SK-N-SH (cell line): ENCODE data around the gene ARHGEF28. TPM values are rescaled to one million over a fixed set of nuclear protein-coding genes. Genes with fewer than 3 reads are reported as not detected.

Source experiments
- CTCF ChIA-PET: fragments of 300-600, 350-600 bp; formaldehyde crosslinking; extraction: SDS; loops from one replicate; lab custom pipeline; 2021; lab: Yijun Ruan, JAX
- POLR2A ChIA-PET: fragments of 350-600 bp; sonication (Branson Sonifier 250); formaldehyde crosslinking; extraction: SDS; loops from one replicate; lab custom pipeline; 2020; ENCODE audit warnings: antibody characterized with exemption, inconsistent platforms; lab: Yijun Ruan, JAX
- DNase-seq: peaks from one replicate; pipeline ENCODE4 v3.0.0; 2012
- H2AFZ ChIP-seq: fragments of 200-600 bp; sonication (generic); 2 replicates; pipeline ENCODE4 v1.8.1; 2016; ENCODE audit warnings: antibody characterized with exemption, mild to moderate bottlenecking, low read depth
- H3F3A ChIP-seq: fragments of 200-600 bp; sonication (generic); replicated peaks from 2 replicates; pipeline ENCODE3; 2016; ENCODE audit warnings: antibody characterized with exemption, mild to moderate bottlenecking; ENCODE audit not compliant: insufficient read depth
- H3K27ac ChIP-seq, 2 experiments: fragments of 200-500 bp in 1 of 2; fragments of 200-600 bp in 1 of 2; sonication (Bioruptor generic) in 1 of 2; sonication (generic), shearing (Covaris generic) in 1 of 2; 2 replicates each; pipeline versions ENCODE4 v1.5.1 to v1.6.1; 2014 to 2016; ENCODE audit warnings: low read depth in 2 of 2, inconsistent platforms in 1 of 2, low read length in 1 of 2, mild to moderate bottlenecking in 1 of 2, mixed read lengths in 1 of 2
- H3K27me3 ChIP-seq: fragments of 200-600 bp; sonication (generic), shearing (Covaris generic); 2 replicates; pipeline ENCODE4 v1.6.1; 2016; ENCODE audit warnings: mixed run types; ENCODE audit not compliant: insufficient read depth
- H3K36me3 ChIP-seq, 2 experiments: fragments of 200-500 bp in 1 of 2; fragments of 200-600 bp in 1 of 2; sonication (Bioruptor generic) in 1 of 2; sonication (generic) in 1 of 2; replicated peaks in 1 of 2; 2 replicates each; pipeline versions ENCODE3 to v1.5.1; 2014 to 2016; ENCODE audit warnings: low read length in 1 of 2, mild to moderate bottlenecking in 1 of 2; ENCODE audit not compliant: insufficient read depth in 2 of 2, control insufficient read depth in 1 of 2
- H3K4me1 ChIP-seq, 2 experiments: fragments of 200-500 bp in 1 of 2; fragments of 200-600 bp in 1 of 2; sonication (Bioruptor generic) in 1 of 2; sonication (generic), shearing (Covaris generic) in 1 of 2; 2 replicates each; pipeline versions ENCODE4 v1.5.1 to v1.6.1; 2014 to 2016; ENCODE audit warnings: low read depth in 1 of 2, low read length in 1 of 2, mixed run types in 1 of 2; ENCODE audit not compliant: insufficient read depth in 2 of 2, control insufficient read depth in 1 of 2
- H3K4me2 ChIP-seq: fragments of 200-600 bp; sonication (generic), shearing (Covaris generic); 2 replicates; pipeline ENCODE4 v1.6.1; 2017; ENCODE audit warnings: mixed run types
- H3K4me3 ChIP-seq, 2 experiments: fragments of 200-500 bp in 1 of 2; fragments of 200-600 bp in 1 of 2; sonication (Bioruptor generic) in 1 of 2; sonication (generic), shearing (Covaris generic) in 1 of 2; 2 replicates each; pipeline versions ENCODE4 v1.5.1 to v1.8.1; 2014 to 2016; ENCODE audit warnings: low read depth in 2 of 2, inconsistent platforms in 1 of 2, low read length in 1 of 2, mild to moderate bottlenecking in 1 of 2, mixed read lengths in 1 of 2, moderate library complexity in 1 of 2
- H3K79me2 ChIP-seq: fragments of 200-600 bp; sonication (generic); 2 replicates; pipeline ENCODE4 v1.8.1; 2017; ENCODE audit warnings: mild to moderate bottlenecking; ENCODE audit not compliant: insufficient read depth
- H3K9ac ChIP-seq: fragments of 200-600 bp; sonication (generic); 2 replicates; pipeline ENCODE4 v1.6.1; 2017; ENCODE audit warnings: mixed run types
- H3K9me2 ChIP-seq: fragments of 200-600 bp; sonication (generic); 2 replicates; pipeline ENCODE4 v1.6.1; 2017; ENCODE audit warnings: mixed run types
- H3K9me3 ChIP-seq: fragments of 200-600 bp; sonication (generic); 2 replicates; pipeline ENCODE4 v1.6.1; 2017; ENCODE audit warnings: mixed run types, mild to moderate bottlenecking, moderate library complexity
- H4K20me1 ChIP-seq: fragments of 200-600 bp; sonication (generic); 2 replicates; pipeline ENCODE4 v1.6.1; 2017; ENCODE audit warnings: mild to moderate bottlenecking, mixed run types; ENCODE audit not compliant: insufficient read depth
- EP300 ChIP-seq, 2 experiments: IDR thresholded peaks; 2 replicates each; pipeline versions ENCODE4 v1.4.0 to v1.6.1; 2012; ENCODE audit warnings: borderline replicate concordance in 1 of 2, low read depth in 1 of 2, low read length in 1 of 2
- FOXJ3 ChIP-seq: sonication (generic); formaldehyde crosslinking; IDR thresholded peaks from 2 replicates; pipeline ENCODE4 v1.5.1; 2020; ENCODE audit warnings: mild to moderate bottlenecking, missing genetic modification reagents
- GABPA ChIP-seq: IDR thresholded peaks from 2 replicates; pipeline ENCODE4 v1.4.0; 2012; ENCODE audit warnings: low read depth, mild to moderate bottlenecking
- JUND ChIP-seq: IDR thresholded peaks from 2 replicates; pipeline ENCODE4 v1.4.0; 2012
- MEF2A ChIP-seq: IDR thresholded peaks from 2 replicates; pipeline ENCODE4 v1.4.0; 2012; ENCODE audit warnings: low read depth, borderline replicate concordance
- NFIC ChIP-seq: IDR thresholded peaks from 2 replicates; pipeline ENCODE4 v1.4.0; 2012; ENCODE audit warnings: borderline replicate concordance
- NRF1 ChIP-seq: IDR thresholded peaks from 2 replicates; pipeline ENCODE4 v1.6.1; 2012; ENCODE audit warnings: low read depth, mild to moderate bottlenecking, low read length
- POLR2AphosphoS5 ChIP-seq: IDR thresholded peaks from 2 replicates; pipeline ENCODE4 v1.6.1; 2012; ENCODE audit warnings: low read depth, low read length
- RCOR1 ChIP-seq: fragments of 150-350 bp; IDR thresholded peaks from 2 replicates; pipeline ENCODE4 v1.6.1; 2017; ENCODE audit warnings: antibody characterized with exemption, low read length
- RFX5 ChIP-seq: IDR thresholded peaks from 2 replicates; pipeline ENCODE4 v1.6.1; 2012; ENCODE audit warnings: mild to moderate bottlenecking, improper control_type of control experiment, low read length
- RXRA ChIP-seq: IDR thresholded peaks from 2 replicates; pipeline ENCODE4 v1.4.0; 2012; ENCODE audit warnings: low read depth, mild to moderate bottlenecking, borderline replicate concordance
- SMC3 ChIP-seq: IDR thresholded peaks from 2 replicates; pipeline ENCODE4 v1.6.1; 2012; ENCODE audit warnings: low read depth, low read length, improper control_type of control experiment
- WGBS: methylation state at CpG from one replicate; pipeline ENCODE4 v1.1.6; 2017; ENCODE audit warnings: low lambda C conversion rate; 5-methylcytosine and 5-hydroxymethylcytosine counted together
- polyA plus RNA-seq, 3 experiments: library from polyadenylated mRNA; depleted of rRNA; stranded (reverse); fragments of >200 nt; gene quantifications; 2 replicates each; pipeline ENCODE4 v1.2.3, GENCODE V29; 2012
- TF ChIP-seq, protein P1 (sequence below): fragments of 150-350 bp; IDR thresholded peaks from 2 replicates; pipeline ENCODE4 v1.6.1; 2017; ENCODE audit warnings: antibody characterized with exemption, low read length, low read depth, borderline replicate concordance
- TF ChIP-seq, protein P2 (sequence below): IDR thresholded peaks from 2 replicates; pipeline ENCODE4 v1.4.0; 2012; ENCODE audit warnings: low read depth, borderline replicate concordance
- TF ChIP-seq, protein P3 (sequence below): fragments of 150-350 bp; IDR thresholded peaks from 2 replicates; pipeline ENCODE4 v1.6.1; 2016; ENCODE audit warnings: mild to moderate bottlenecking, low read depth, low read length
- TF ChIP-seq, protein P4 (sequence below): IDR thresholded peaks from 2 replicates; pipeline ENCODE4 v1.6.1; 2012; ENCODE audit warnings: mild to moderate bottlenecking, low read depth, low read length, moderate library complexity
- TF ChIP-seq, protein P5 (sequence below): fragments of 200-600 bp; sonication (generic); IDR thresholded peaks from 2 replicates; pipeline ENCODE4 v1.6.1; 2017; ENCODE audit warnings: antibody characterized with exemption, mild to moderate bottlenecking, moderate library complexity

ARHGEF28 gene
- polyA plus RNA-seq, 1 of the 3 experiments (the other 2 are of a cell fraction), result 4.2 TPM

DNA sequence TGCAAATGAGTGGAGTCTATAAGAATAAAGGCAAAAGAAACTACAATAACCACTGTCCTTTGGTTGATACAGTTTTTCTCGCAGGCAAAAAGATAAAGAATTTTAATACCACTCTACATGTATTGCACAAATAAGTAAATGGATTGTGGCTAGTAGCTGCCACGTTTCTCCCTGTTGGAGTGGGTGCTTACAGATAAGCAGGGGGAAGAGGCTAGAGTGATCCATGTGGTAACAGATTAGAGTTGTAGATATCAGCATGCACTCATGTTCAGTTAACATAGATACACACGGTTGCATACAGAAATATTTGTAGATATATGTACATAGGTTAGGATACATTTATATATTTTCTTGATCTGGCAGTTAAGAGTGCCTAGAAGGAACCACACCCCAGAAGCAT lies 179.5 kb downstream of the ARHGEF28 start:
- 51% methylated on average over 3 of the region's 3 CpGs for WGBS
- CTCF ChIA-PET, result interaction anchor here (1.1 to 1.4 kb wide), 2 partner anchors 214 to 216 kb away, joined by 3 to 4 read pairs; no protein-coding TSS in a partner anchor
- no peaks in the 10 kb centered on the region for H3K79me2 ChIP-seq

DNA sequence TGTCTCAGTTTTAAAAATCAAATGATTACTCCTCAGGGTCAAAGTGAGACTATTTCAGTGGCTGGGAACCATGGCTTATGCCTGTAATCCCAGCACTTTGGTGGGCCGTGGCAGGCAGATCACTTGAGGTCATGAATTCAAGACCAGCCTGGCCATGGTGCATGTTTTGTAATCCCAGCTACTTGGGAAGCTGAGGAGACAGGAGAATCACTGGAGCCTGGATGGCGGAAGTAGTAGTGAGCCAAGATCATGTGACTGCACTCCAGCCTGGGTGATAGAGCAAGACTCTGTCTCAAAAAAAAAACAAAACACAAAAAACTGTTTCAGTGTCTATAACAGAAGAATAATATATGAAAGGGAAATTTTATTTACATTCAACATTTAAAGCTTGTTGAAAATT lies 182.9 kb downstream of the ARHGEF28 start:
- no peaks in the 10 kb centered on the region for H4K20me1 ChIP-seq
- no peak overlapping the region for H3K9ac ChIP-seq
- H3K4me1 ChIP-seq, result no peaks in the 10 kb centered on the region
- H3K9me3 ChIP-seq, result no peaks in the 10 kb centered on the region
- TF ChIP-seq, protein P1, sequence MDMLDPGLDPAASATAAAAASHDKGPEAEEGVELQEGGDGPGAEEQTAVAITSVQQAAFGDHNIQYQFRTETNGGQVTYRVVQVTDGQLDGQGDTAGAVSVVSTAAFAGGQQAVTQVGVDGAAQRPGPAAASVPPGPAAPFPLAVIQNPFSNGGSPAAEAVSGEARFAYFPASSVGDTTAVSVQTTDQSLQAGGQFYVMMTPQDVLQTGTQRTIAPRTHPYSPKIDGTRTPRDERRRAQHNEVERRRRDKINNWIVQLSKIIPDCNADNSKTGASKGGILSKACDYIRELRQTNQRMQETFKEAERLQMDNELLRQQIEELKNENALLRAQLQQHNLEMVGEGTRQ, result no peak
- TF ChIP-seq, protein P2, sequence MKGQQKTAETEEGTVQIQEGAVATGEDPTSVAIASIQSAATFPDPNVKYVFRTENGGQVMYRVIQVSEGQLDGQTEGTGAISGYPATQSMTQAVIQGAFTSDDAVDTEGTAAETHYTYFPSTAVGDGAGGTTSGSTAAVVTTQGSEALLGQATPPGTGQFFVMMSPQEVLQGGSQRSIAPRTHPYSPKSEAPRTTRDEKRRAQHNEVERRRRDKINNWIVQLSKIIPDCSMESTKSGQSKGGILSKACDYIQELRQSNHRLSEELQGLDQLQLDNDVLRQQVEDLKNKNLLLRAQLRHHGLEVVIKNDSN, result no peak
- TF ChIP-seq POLR2AphosphoS5 (no peak), RXRA (no peak), FOXJ3 (CRISPR knock-in tag) (no peak), NRF1 (no peak), SMC3 (no peak), RCOR1 (no peak), EP300 (IDR thresholded peaks at IDR 0.05; ENCODE audit: borderline replicate concordance in 1 of 2, low read depth in 1 of 2, low read length in 1 of 2) (no peak)
- TF ChIP-seq, protein P3, sequence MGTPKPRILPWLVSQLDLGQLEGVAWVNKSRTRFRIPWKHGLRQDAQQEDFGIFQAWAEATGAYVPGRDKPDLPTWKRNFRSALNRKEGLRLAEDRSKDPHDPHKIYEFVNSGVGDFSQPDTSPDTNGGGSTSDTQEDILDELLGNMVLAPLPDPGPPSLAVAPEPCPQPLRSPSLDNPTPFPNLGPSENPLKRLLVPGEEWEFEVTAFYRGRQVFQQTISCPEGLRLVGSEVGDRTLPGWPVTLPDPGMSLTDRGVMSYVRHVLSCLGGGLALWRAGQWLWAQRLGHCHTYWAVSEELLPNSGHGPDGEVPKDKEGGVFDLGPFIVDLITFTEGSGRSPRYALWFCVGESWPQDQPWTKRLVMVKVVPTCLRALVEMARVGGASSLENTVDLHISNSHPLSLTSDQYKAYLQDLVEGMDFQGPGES, result no peak
- TF ChIP-seq, protein P4, sequence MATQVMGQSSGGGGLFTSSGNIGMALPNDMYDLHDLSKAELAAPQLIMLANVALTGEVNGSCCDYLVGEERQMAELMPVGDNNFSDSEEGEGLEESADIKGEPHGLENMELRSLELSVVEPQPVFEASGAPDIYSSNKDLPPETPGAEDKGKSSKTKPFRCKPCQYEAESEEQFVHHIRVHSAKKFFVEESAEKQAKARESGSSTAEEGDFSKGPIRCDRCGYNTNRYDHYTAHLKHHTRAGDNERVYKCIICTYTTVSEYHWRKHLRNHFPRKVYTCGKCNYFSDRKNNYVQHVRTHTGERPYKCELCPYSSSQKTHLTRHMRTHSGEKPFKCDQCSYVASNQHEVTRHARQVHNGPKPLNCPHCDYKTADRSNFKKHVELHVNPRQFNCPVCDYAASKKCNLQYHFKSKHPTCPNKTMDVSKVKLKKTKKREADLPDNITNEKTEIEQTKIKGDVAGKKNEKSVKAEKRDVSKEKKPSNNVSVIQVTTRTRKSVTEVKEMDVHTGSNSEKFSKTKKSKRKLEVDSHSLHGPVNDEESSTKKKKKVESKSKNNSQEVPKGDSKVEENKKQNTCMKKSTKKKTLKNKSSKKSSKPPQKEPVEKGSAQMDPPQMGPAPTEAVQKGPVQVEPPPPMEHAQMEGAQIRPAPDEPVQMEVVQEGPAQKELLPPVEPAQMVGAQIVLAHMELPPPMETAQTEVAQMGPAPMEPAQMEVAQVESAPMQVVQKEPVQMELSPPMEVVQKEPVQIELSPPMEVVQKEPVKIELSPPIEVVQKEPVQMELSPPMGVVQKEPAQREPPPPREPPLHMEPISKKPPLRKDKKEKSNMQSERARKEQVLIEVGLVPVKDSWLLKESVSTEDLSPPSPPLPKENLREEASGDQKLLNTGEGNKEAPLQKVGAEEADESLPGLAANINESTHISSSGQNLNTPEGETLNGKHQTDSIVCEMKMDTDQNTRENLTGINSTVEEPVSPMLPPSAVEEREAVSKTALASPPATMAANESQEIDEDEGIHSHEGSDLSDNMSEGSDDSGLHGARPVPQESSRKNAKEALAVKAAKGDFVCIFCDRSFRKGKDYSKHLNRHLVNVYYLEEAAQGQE, result no peak
- H3K9me2 ChIP-seq, result no peaks in the 10 kb centered on the region
- no peak overlapping the region for H2AFZ ChIP-seq
- H3K4me2 ChIP-seq, result no peak overlapping the region
- no peak overlapping the region for H3K4me3 ChIP-seq
- CTCF ChIA-PET, result interaction anchor here (1.3 to 3.1 kb wide), 5 partner anchors 14 to 218 kb away, joined by 3 to 13 read pairs (median 6); no protein-coding TSS in a partner anchor
- H3K27ac ChIP-seq, result no peak overlapping the region
- whole genome bisulfite sequencing, result 95% methylated on average over 2 of the region's 2 CpGs
- no peaks in the 10 kb centered on the region for H3K79me2 ChIP-seq
- no peak for DNase-seq
- H3K36me3 ChIP-seq, result no peaks in the 10 kb centered on the region
- no peaks in the 10 kb centered on the region for H3F3A ChIP-seq
- POLR2A ChIA-PET, result no interaction called here
- no peaks in the 10 kb centered on the region for H3K27me3 ChIP-seq

More for the DNA sequence above, 179.5 kb downstream of the ARHGEF28 start:
- H3K4me3 ChIP-seq, result no peak overlapping the region
- DNase-seq, result no peak
- H3F3A ChIP-seq, result no peaks in the 10 kb centered on the region
- H3K4me2 ChIP-seq, result no peak overlapping the region
- H3K27me3 ChIP-seq, result no peaks in the 10 kb centered on the region
- no peaks in the 10 kb centered on the region for H3K9me3 ChIP-seq
- POLR2A ChIA-PET, result no interaction called here
- no peaks in the 10 kb centered on the region for H3K4me1 ChIP-seq
- TF ChIP-seq, protein P3, result no peak
- no peak for TF ChIP-seq NFIC
- TF ChIP-seq, protein P5, sequence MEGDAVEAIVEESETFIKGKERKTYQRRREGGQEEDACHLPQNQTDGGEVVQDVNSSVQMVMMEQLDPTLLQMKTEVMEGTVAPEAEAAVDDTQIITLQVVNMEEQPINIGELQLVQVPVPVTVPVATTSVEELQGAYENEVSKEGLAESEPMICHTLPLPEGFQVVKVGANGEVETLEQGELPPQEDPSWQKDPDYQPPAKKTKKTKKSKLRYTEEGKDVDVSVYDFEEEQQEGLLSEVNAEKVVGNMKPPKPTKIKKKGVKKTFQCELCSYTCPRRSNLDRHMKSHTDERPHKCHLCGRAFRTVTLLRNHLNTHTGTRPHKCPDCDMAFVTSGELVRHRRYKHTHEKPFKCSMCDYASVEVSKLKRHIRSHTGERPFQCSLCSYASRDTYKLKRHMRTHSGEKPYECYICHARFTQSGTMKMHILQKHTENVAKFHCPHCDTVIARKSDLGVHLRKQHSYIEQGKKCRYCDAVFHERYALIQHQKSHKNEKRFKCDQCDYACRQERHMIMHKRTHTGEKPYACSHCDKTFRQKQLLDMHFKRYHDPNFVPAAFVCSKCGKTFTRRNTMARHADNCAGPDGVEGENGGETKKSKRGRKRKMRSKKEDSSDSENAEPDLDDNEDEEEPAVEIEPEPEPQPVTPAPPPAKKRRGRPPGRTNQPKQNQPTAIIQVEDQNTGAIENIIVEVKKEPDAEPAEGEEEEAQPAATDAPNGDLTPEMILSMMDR, result no peak
- no peak for TF ChIP-seq MEF2A
- no peak for TF ChIP-seq RCOR1
- no peak for TF ChIP-seq RFX5
- TF ChIP-seq GABPA, result no peak
- no peak for TF ChIP-seq JUND
- H3K36me3 ChIP-seq, result no peaks in the 10 kb centered on the region
- H3K9ac ChIP-seq, result no peak overlapping the region
- no peak overlapping the region for H2AFZ ChIP-seq
- no peak overlapping the region for H3K27ac ChIP-seq
- H4K20me1 ChIP-seq, result no peaks in the 10 kb centered on the region
- H3K9me2 ChIP-seq, result no peaks in the 10 kb centered on the region
